ENCODE results near the gene TAPBP. TPM values are rescaled to one million over a fixed set of nuclear protein-coding genes. Genes with fewer than 3 reads are reported as not detected.

The TAPBP gene
- total RNA-seq, 1 experiment from 2014 or later: 80.1 TPM

- no peak for TF ChIP-seq POLR2A (IDR thresholded peaks at IDR 0.05; ENCODE audit: borderline replicate concordance, extremely low read depth, insufficient read depth, insufficient read length)
- TF ChIP-seq REST (IDR thresholded peaks at IDR 0.05; ENCODE audit: low read depth): no peak
- no peak for TF ChIP-seq ATF3 (IDR thresholded peaks at IDR 0.05)
- TF ChIP-seq JUND (IDR thresholded peaks at IDR 0.05): no peak
- TF ChIP-seq ZBTB33 (IDR thresholded peaks at IDR 0.05; ENCODE audit: extremely low read depth, insufficient replicate concordance, low read length): no peak
- no peak for TF ChIP-seq SP1 (IDR thresholded peaks at IDR 0.05; ENCODE audit: low read depth)
- TF ChIP-seq SRF (IDR thresholded peaks at IDR 0.05; ENCODE audit: low read depth): no peak
- TF ChIP-seq EZH2phosphoT487 (IDR thresholded peaks at IDR 0.05; ENCODE audit: borderline replicate concordance): no peak
- TF ChIP-seq ZNF274 (IDR thresholded peaks at IDR 0.05; ENCODE audit: low read depth, low read length): no peak
- no peak for TF ChIP-seq EGR1 (IDR thresholded peaks at IDR 0.05; ENCODE audit: low read depth)
- TF ChIP-seq CBX3 (IDR thresholded peaks at IDR 0.05; ENCODE audit: low read depth): no peak
- TF ChIP-seq POLR2AphosphoS5 (IDR thresholded peaks at IDR 0.05; ENCODE audit: low read depth, low read length): no peak
- TF ChIP-seq SIN3A (IDR thresholded peaks at IDR 0.05; ENCODE audit: low read depth): no peak
- no peak for TF ChIP-seq TCF7L2 (IDR thresholded peaks at IDR 0.05; ENCODE audit: borderline replicate concordance, extremely low read depth, insufficient read depth, insufficient read length)
- TF ChIP-seq MAX (IDR thresholded peaks at IDR 0.05): no peak
- TF ChIP-seq YY1 (IDR thresholded peaks at IDR 0.05; ENCODE audit: extremely low read depth, insufficient replicate concordance, low read depth, low read length): no peak
- TF ChIP-seq ELF1 (IDR thresholded peaks at IDR 0.05; ENCODE audit: borderline replicate concordance, low read depth): no peak
- no peak for TF ChIP-seq CTCF (IDR thresholded peaks at IDR 0.05 in 2 of 3, conservative IDR thresholded peaks at IDR 0.05 in 1 of 3; ENCODE audit: borderline replicate concordance in 1 of 3, insufficient read depth in 1 of 3, low read depth in 2 of 3, low read length in 2 of 3)
- no peak for TF ChIP-seq RAD21 (IDR thresholded peaks at IDR 0.05; ENCODE audit: low read depth)
- no peak for TF ChIP-seq EZH2 (IDR thresholded peaks at IDR 0.05)
- H3K4me2 ChIP-seq (ENCODE audit: low read length): peak overlapping the region; percentile 100
- ChIA-PET RAD21 (ENCODE audit: low non-redundant PET in 1 of 2, low total read pairs in 2 of 2, uncharacterized antibody in 2 of 2, unreplicated experiment in 2 of 2) (no interaction called here), CTCF (no interaction called here), POLR2A (no interaction called here)
- peak overlapping the region; percentile 57; the same call in 1 of the 2 replicates for H3K27ac ChIP-seq (ENCODE audit: low read depth, low read length)
- H3K4me1 ChIP-seq (ENCODE audit: control insufficient read depth in 1 of 2, insufficient read depth in 2 of 2, low read length in 2 of 2): peaks cover 30 to 60% of the 10 kb centered on the region in 2 experiments
- H3K9me3 ChIP-seq (ENCODE audit: control insufficient read depth in 1 of 2, insufficient read depth in 1 of 2, low read depth in 1 of 2, low read length in 2 of 2): no peaks in the 10 kb centered on the region
- DNase-seq (ENCODE audit: low read depth, low spot score) (no peak), ATAC-seq (no peak)
- no peaks in the 10 kb centered on the region for H3K9me2 ChIP-seq (ENCODE audit: insufficient read depth)
- H3K9ac ChIP-seq (ENCODE audit: low read length): peak overlapping the region; percentile 94; the same call in 1 of the 2 replicates
- H2AFZ ChIP-seq (ENCODE audit: low read depth, low read length, poor library complexity, severe bottlenecking): no peak overlapping the region
- H3K79me2 ChIP-seq (ENCODE audit: insufficient read depth, low read length): peaks cover 41% of the 10 kb centered on the region
- intact Hi-C loops (cut with micrococcal nuclease): no loop called here
- BruUV-seq (replicated peaks): no TSS peak
- peak overlapping the region in 1 of 2 experiments; percentile 86; a peak in 2 of 4 replicates for H3K4me3 ChIP-seq (replicated peaks in 1 of 2; ENCODE audit: low read depth in 1 of 2, low read length in 2 of 2)
- no peaks in the 10 kb centered on the region for H3K27me3 ChIP-seq (ENCODE audit: insufficient read depth, low read length)
- no peaks in the 10 kb centered on the region for H4K20me1 ChIP-seq (ENCODE audit: insufficient read depth)
- H3K36me3 ChIP-seq (ENCODE audit: control insufficient read depth in 1 of 2, insufficient read depth in 2 of 2, low read length in 2 of 2): peaks cover 22 to 29% of the 10 kb centered on the region in 2 experiments; a peak in 3 of 4 replicates
These were observed 7.3 kb upstream of the TAPBP start for GRCh38 chr6:33321227-33321626.

All from HCT116 (cell line).